ENCODE data around the gene TOR1B.

The TOR1B gene

DNA sequence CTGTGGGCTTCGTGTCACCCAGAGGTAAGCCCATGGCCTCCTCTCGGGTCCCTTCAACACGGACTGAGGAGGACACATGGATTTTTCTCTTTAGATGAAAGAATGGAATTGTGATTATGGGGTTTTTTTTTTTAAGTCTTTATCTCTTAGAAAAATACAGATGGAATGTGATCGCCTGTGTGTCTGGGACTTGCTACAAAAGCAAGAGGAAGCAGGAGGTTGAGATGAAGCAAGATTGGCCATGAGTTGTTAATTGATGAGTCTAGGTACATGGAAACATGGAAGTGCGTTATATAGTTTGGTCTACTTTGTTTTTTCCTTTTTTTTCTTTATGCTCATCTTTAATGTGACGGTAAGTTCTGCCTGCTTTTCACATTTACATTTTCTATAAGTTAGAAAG is 46.9 kb downstream of the TOR1B start:
- DNase-seq, result no peak

DNA sequence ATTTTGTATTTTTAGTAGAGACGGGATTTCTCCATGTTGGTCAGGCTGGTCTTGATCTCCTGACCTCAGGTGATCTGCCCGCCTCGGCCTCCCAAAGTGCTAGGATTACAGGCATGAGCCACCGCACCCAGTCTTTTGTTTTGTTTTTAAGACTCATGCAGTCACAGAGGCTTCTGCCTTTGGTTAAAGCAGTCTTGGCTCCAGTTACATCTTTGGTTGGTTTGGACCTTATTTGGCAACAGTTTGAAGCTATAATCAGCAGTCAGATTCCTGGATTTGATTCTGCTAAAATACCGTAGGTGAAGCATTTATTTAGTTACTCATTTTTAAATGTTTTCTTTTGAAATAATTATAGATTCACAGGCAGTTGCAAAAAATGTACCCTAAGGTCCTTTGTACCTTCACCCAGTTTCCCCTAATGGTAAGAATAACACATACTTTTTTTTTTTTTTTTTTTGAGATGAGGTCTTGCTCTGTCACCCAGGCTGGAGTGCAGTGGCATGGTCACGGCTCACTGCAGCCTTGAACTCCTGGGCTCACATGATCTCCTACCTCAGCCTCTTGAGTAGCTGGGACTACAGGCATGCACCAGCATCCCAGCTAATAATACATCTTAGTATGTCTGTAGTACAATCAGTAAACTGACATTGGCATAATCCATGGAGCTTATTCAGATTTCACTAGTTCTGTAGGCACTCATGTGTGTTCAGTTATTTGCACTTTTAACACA is 48.0 kb downstream of the TOR1B start:
- no peak for DNase-seq

DNA sequence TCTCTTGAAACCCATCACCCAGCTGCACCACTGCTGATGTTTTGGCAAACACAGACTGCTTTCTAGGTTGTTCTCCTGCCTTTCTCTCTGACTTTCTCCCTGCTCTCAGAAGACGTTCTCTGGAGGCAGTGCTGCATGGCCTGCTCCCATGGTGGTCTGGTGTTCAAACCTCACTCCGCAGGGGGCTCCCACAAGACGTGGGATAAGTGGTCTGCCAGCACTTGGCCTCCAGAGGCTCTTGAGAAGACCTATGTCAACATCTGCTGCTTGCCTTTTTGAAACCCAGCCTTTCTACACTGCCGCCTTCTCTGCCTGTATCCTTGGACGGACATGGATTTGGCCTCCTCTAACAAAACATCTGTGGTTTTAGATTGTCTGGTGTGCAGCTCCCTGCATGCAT is 48.8 kb downstream of the TOR1B start:
- no peak for DNase-seq

DNA sequence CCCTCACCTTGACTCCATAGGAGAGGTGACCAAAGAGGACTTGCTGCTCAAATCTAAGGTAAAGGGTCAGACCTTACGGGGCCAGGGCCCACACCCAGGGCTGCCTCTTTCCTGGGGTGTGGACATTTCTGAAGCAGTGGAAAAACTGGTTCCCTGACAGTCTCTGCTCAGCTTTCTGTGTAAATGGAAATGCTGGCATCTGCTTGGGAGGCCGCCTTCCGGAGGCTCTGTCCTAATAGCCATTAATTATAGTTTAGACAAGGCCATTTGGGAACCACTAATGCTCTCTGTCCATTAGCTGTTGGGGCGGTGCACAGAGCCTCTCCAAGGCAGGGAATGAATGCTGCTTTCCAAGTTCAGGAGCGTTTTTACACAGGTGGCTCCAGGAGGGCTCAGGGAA is 49.6 kb downstream of the TOR1B start:
- no peak for DNase-seq

DNA sequence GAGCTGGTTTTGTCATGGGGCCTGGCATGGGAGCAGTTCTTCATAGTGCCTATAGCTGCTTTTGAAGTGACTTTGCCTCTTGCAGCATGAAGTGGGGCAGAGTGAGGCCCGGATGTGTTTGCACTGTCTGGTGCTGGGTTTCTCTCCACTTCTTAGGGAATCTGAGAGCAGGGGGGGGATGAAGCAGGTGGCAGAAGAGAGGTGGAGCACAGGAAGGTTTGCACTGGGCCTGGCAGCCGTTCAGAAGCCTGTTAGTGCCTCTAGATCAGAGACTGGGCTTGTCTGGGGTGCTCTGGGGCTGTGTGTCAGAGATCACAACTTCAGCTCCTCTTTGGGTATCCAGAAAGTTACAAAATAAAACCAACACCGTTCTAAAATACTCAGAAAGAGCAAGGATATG is 50.6 kb downstream of the TOR1B start:
- DNase-seq, result no peak

DNA sequence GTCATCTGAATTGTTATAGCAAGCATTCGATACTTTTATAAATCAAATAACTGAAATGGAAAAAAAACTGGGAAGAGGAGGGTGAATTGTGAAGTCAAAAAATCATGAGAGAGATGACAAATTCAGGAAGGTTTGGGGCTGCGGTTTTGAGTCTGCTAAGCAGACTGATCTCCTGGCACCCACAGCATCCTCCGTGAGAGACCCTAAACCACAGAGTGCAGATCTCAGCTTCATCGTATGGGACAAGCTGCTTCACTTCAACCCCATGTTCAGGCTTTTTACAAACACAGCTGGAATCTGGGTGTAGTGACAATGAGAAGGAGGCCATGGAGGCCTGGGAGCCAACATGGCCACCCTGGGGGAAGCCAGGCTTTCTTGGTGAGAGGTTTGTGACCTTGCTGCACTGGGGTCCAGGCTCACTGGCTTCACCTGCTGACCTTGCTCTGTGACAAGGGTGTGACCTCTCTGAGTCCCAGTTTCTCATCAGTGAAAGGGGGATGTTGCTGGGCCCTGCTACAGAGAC is 51.7 kb downstream of the TOR1B start:
- DNase-seq, result no peak

DNA sequence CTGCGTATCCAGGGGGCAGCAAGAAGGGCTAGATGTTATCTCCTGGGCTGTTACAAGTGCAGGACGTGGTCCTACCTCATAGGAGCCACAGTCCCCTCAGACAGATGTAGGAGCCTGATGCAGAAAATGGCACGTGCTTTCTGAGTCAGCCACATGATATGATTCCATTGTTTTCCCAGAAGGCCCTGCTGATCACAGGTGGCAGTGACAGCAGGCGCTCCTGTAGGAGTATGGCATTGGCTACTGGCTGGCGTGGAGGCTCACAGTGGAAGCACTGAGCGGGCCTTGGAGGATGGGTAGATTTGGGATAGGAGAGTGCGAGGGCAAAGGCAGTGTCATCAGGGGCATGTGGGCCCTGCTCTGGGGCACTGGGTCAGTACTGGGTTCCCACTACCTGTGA is 54.2 kb downstream of the TOR1B start:
- no peak for DNase-seq

DNA sequence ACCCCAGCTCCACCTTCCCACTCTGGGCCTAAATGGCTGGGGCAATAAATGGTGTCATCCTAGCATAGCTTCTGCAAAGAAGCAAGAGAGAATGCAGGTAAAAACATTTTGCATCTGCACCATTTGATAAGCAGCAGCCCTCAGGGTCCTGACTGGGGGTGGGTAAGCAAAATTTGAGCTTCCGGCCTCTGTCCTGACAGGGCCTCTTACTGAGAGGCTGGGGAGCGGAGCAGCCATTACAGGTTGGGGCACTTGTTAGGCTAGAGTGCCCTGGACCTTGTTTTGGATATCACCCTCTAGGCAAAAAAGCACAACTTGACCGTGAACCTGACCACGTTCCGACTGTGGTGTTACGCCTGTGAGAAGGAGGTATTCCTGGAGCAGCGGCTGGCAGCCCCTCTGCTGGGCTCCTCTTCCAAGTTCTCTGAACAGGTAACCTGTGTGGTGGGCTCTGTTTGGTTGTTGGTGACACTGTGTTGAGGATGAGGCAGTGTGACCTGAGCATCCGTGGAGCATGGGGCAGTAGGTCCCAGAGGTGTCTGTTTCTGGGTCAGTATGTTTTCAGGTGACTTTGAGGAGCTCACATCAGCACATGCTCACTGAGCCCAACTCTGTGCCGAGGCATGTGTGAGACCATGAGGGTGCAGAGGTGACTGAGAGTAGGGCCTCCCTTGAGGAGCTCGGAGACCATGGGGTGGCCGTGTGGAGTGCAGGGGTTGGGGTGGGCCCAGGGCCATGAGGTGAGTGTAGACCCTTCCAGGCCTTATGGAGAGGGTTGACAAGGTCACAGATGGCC is 55.4 kb downstream of the TOR1B start:
- DNase-seq, result no peak

All from inflammatory macrophage treated with lipopolysaccharide for 4 hours (primary cell).